IMR-90 (cell line): ENCODE results near the gene OPTC. TPM values are rescaled to one million over a fixed set of nuclear protein-coding genes. Genes with fewer than 3 reads are reported as not detected.
A peak's percentile ranks its signal among the peaks of the same experiment; 100 is the strongest.

Experiments used
- ATAC-seq: fragments of 200-7000 bp; cut with Tn5 transposase; 2 replicates; pipeline ENCODE4 v1.9.1; 2020; ENCODE audit warnings: low read depth, mild to moderate bottlenecking, moderate library complexity
- BruUV-seq: library from RNA; stranded (reverse); fragments of 400-500 nt; replicated peaks from 2 replicates; lab custom pipeline; 2021; lab: Mats Ljungman, UMichigan
- CTCF ChIA-PET: fragments of 300-600 bp; formaldehyde crosslinking; extraction: SDS; loops from one replicate; lab custom pipeline; 2021; ENCODE audit warnings: antibody characterized with exemption; lab: Yijun Ruan, JAX
- POLR2A ChIA-PET: fragments of 300-600 bp; sonication (Branson Sonifier 250); formaldehyde crosslinking; loops from one replicate; lab custom pipeline; 2022; ENCODE audit warnings: antibody characterized with exemption; ENCODE audit not compliant: unreplicated experiment; lab: Charles Lee
- DNase-seq: peaks from one replicate; pipeline ENCODE4 v3.0.0; 2013
- H2AFZ ChIP-seq: replicated peaks from 2 replicates; pipeline ENCODE3; 2013; ENCODE audit warnings: low read length, mild to moderate bottlenecking; ENCODE audit not compliant: poor library complexity
- H2AK5ac ChIP-seq: 2 replicates; pipeline ENCODE4 v1.6.1; 2013; ENCODE audit warnings: low read depth, low read length, inconsistent platforms
- H2AK9ac ChIP-seq: replicated peaks from 2 replicates; pipeline ENCODE3; 2013; ENCODE audit warnings: mild to moderate bottlenecking, low read depth, low read length, moderate library complexity; ENCODE audit not compliant: poor library complexity
- H2BK120ac ChIP-seq: 2 replicates; pipeline ENCODE4 v1.6.1; 2013; ENCODE audit warnings: low read depth, low read length, inconsistent platforms
- H2BK15ac ChIP-seq: 3 replicates; pipeline ENCODE4 v1.6.1; 2013; ENCODE audit warnings: low read depth, low read length, inconsistent platforms
- H2BK20ac ChIP-seq: 2 replicates; pipeline ENCODE4 v1.6.1; 2013; ENCODE audit warnings: low read depth, mild to moderate bottlenecking, inconsistent platforms, low read length, moderate library complexity
- H2BK5ac ChIP-seq: 2 replicates; pipeline ENCODE4 v1.6.1; 2013; ENCODE audit warnings: mild to moderate bottlenecking, low read depth, low read length, inconsistent platforms; ENCODE audit not compliant: poor library complexity, severe bottlenecking
- H3K14ac ChIP-seq: replicated peaks from 2 replicates; pipeline ENCODE4 v1.6.1; 2013; ENCODE audit warnings: low read depth, low read length, inconsistent platforms
- H3K18ac ChIP-seq: 2 replicates; pipeline ENCODE4 v1.6.1; 2013; ENCODE audit warnings: low read depth, low read length, control low read depth
- H3K23ac ChIP-seq: 2 replicates; pipeline ENCODE4 v1.6.1; 2013; ENCODE audit warnings: low read depth, low read length, inconsistent platforms
- H3K27ac ChIP-seq: 2 replicates; pipeline ENCODE4 v1.5.1; 2013; ENCODE audit warnings: mild to moderate bottlenecking, control low read depth, low read length; ENCODE audit not compliant: insufficient read depth
- H3K27me3 ChIP-seq: 2 replicates; pipeline ENCODE4 v1.6.1; 2013; ENCODE audit warnings: low read length; ENCODE audit not compliant: control insufficient read depth, insufficient read depth
- H3K36me3 ChIP-seq: 2 replicates; pipeline ENCODE4 v1.6.1; 2013; ENCODE audit warnings: low read length, mixed read lengths; ENCODE audit not compliant: control insufficient read depth, insufficient read depth
- H3K4ac ChIP-seq: 2 replicates; pipeline ENCODE4 v1.6.1; 2013; ENCODE audit warnings: low read depth, low read length, inconsistent platforms
- H3K4me1 ChIP-seq: 2 replicates; pipeline ENCODE4 v1.6.1; 2013; ENCODE audit warnings: low read length, mixed read lengths; ENCODE audit not compliant: control insufficient read depth, insufficient read depth
- H3K4me2 ChIP-seq: 2 replicates; pipeline ENCODE4 v1.6.1; 2013; ENCODE audit warnings: low read depth, mild to moderate bottlenecking, control low read depth, low read length, moderate library complexity
- H3K4me3 ChIP-seq: 2 replicates; pipeline ENCODE4 v1.5.1; 2013; ENCODE audit warnings: low read depth, mild to moderate bottlenecking, control low read depth, low read length, moderate library complexity; ENCODE audit not compliant: insufficient read depth
- H3K56ac ChIP-seq: 2 replicates; pipeline ENCODE4 v1.6.1; 2013; ENCODE audit warnings: low read length, inconsistent platforms; ENCODE audit not compliant: insufficient read depth; ENCODE audit errors: extremely low read depth
- H3K79me1 ChIP-seq, 2 experiments: 2 replicates each; pipeline ENCODE4 v1.6.1; 2013; ENCODE audit warnings: low read length in 2 of 2, inconsistent platforms in 1 of 2, low read depth in 1 of 2
- H3K9ac ChIP-seq: 2 replicates; pipeline ENCODE4 v1.6.1; 2013; ENCODE audit warnings: low read depth, low read length, control low read depth
- H3K9me1 ChIP-seq: 2 replicates; pipeline ENCODE4 v1.6.1; 2013; ENCODE audit warnings: low read length, inconsistent platforms; ENCODE audit not compliant: insufficient read depth
- H3K9me3 ChIP-seq: 2 replicates; pipeline ENCODE4 v1.6.1; 2013; ENCODE audit warnings: low read length; ENCODE audit not compliant: control insufficient read depth, insufficient read depth
- H4K20me1 ChIP-seq: 2 replicates; pipeline ENCODE4 v1.6.1; 2013; ENCODE audit warnings: low read length, inconsistent platforms; ENCODE audit not compliant: insufficient read depth
- H4K5ac ChIP-seq: 2 replicates; pipeline ENCODE4 v1.6.1; 2013; ENCODE audit warnings: mild to moderate bottlenecking, low read depth, low read length, control low read depth
- H4K8ac ChIP-seq, 2 experiments: 2 replicates each; pipeline ENCODE4 v1.6.1; 2013; ENCODE audit warnings: low read depth in 2 of 2, low read length in 2 of 2, control low read depth in 1 of 2, inconsistent platforms in 1 of 2
- H4K91ac ChIP-seq: 2 replicates; pipeline ENCODE4 v1.6.1; 2013; ENCODE audit warnings: low read depth, low read length, inconsistent platforms; ENCODE audit not compliant: insufficient read depth
- CEBPB ChIP-seq: IDR thresholded peaks from 2 replicates; pipeline ENCODE4 v1.6.1; 2012; ENCODE audit warnings: low read depth, low read length, improper control_type of control experiment
- CHD1 ChIP-seq: IDR thresholded peaks from 2 replicates; pipeline ENCODE4 v1.6.1; 2012; ENCODE audit warnings: low read depth, low read length, improper control_type of control experiment
- FOS ChIP-seq: fragments of 150-350 bp; IDR thresholded peaks from 2 replicates; pipeline ENCODE4 v1.6.1; 2016; ENCODE audit warnings: low read depth, low read length
- MXI1 ChIP-seq: IDR thresholded peaks from 2 replicates; pipeline ENCODE4 v1.6.1; 2012; ENCODE audit warnings: low read depth, mild to moderate bottlenecking, low read length, moderate library complexity, borderline replicate concordance
- NFE2L2 ChIP-seq: fragments of 150-350 bp; IDR thresholded peaks from 2 replicates; pipeline ENCODE4 v1.6.1; 2016; ENCODE audit warnings: low read depth, mild to moderate bottlenecking, low read length
- POLR2A ChIP-seq: IDR thresholded peaks from 2 replicates; pipeline ENCODE4 v1.6.1; 2012; ENCODE audit warnings: mild to moderate bottlenecking, low read depth, low read length
- SMC3 ChIP-seq: fragments of 150-350 bp; IDR thresholded peaks from 2 replicates; pipeline ENCODE4 v1.6.1; 2016; ENCODE audit warnings: low read depth, mild to moderate bottlenecking, antibody characterized with exemption, low read length, moderate library complexity
- whole genome bisulfite sequencing, 2 experiments: methylation state at CpG; one replicate each; pipeline versions ENCODE4 v1.1.5 to v1.1.7; 2013; ENCODE audit warnings: missing lambda C conversion rate in 2 of 2; ENCODE audit not compliant: insufficient read length in 1 of 2; ENCODE audit errors: extremely low coverage in 2 of 2; 5-methylcytosine and 5-hydroxymethylcytosine counted together
- dilution Hi-C: fragments of 300-500 bp; cut with HindIII; formaldehyde crosslinking; loops from one replicate; pipeline ENCODE4 v1.14.3; 2018; ENCODE audit warnings: low sequenced_read_pairs; ENCODE audit not compliant: unreplicated experiment
- in situ Hi-C: fragments of 300-500 bp; cut with MboI; formaldehyde crosslinking; loops from 3 replicates; pipeline ENCODE4 v1.14.3; 2019; ENCODE audit warnings: low sequenced_read_pairs, inconsistent platforms, mixed read lengths
- intact Hi-C: fragments of 100-400 bp; cut with micrococcal nuclease; formaldehyde crosslinking; loops from 2 replicates; pipeline ENCODE4 v1.10.0; 2022
- polyA plus RNA-seq, 3 experiments: library from polyadenylated mRNA; depleted of rRNA; stranded (reverse); fragments of >200 nt; gene quantifications; 2 replicates each; pipeline ENCODE4 v1.2.3, GENCODE V29; 2012; ENCODE audit warnings: low replicate concordance in 1 of 3
- total RNA-seq: library from RNA; depleted of rRNA; stranded (reverse); fragments of >200 nt; gene quantifications from 2 replicates; pipeline ENCODE4 v1.2.3, GENCODE V29; 2012

OPTC gene
- total and polyA plus RNA-seq, 2 of the 4 experiments (the other 2 are of a cell fraction) = not detected

DNA sequence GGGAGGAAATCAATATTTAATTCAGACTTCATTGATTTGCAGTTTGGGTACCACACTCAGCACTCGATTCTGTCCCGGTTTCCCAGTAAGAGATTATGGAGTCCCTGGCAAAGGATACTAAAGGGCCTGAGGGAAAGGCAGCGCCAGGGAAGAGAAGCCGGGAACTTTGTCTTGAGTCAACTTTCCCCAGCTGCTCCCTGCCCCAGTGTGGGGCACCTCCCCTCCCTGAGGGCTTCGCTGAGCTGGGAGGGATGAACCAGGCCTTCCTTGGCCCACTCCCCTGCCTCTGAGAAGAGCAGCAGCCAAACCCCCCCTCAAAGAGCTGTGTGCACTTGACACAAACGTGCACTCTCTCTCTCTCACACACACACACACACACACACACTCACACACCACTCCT, 32.6 kb downstream of the OPTC start:
- in situ Hi-C loops (no loop called here), intact Hi-C loops (no loop called here), dilution Hi-C loops (no loop called here)
- H3K4ac ChIP-seq = peak overlapping the region; percentile 82
- peaks cover 8% of the 10 kb centered on the region for H3K9me1 ChIP-seq
- BruUV-seq = no TSS peak
- H4K8ac ChIP-seq = peak overlapping the region; percentile 40 to 66; a peak in 2 of 4 replicates
- H3K9me3 ChIP-seq = no peaks in the 10 kb centered on the region
- no peak overlapping the region for H3K4me3 ChIP-seq
- no peaks in the 10 kb centered on the region for H4K20me1 ChIP-seq
- 0 out of 2 replicates have a peak, but pooled peaks cover 2% of the 10 kb centered on the region for H3K4me1 ChIP-seq
- POLR2A ChIA-PET = no interaction called here
- no peak overlapping the region for H3K56ac ChIP-seq
- DNase-seq (no peak), ATAC-seq (peak; percentile 42; the same call in 1 of the 2 replicates)
- CTCF ChIA-PET = no interaction called here
- H4K91ac ChIP-seq = peak overlapping the region; percentile 71; the same call in 1 of the 2 replicates
- H3K4me2 ChIP-seq = no peak overlapping the region
- no peak overlapping the region for H3K9ac ChIP-seq
- 64% methylated on average over 3 of the region's 6 CpGs; no CpG with 5 or more reads in 1 of the 2 experiments for WGBS, 2 experiments
- H3K23ac ChIP-seq = 0 out of 2 replicates have a peak overlapping the region, but pooled peaks have one; percentile 49
- H2BK5ac ChIP-seq = peak overlapping the region; percentile 74
- no peak for TF ChIP-seq FOS
- no peak for TF ChIP-seq POLR2A
- TF ChIP-seq MXI1 = no peak
- TF ChIP-seq CHD1 = no peak
- no peak for TF ChIP-seq CEBPB
- TF ChIP-seq SMC3 = no peak
- TF ChIP-seq NFE2L2 = no peak
- H3K27ac ChIP-seq = no peak overlapping the region
- H2AK5ac ChIP-seq = peak overlapping the region; percentile 96
- H3K27me3 ChIP-seq = no peaks in the 10 kb centered on the region
- no peak overlapping the region for H4K5ac ChIP-seq
- H3K14ac ChIP-seq = peak overlapping the region; percentile 66; the same call in 1 of the 2 replicates
- no peak overlapping the region for H3K18ac ChIP-seq
- peak overlapping the region; percentile 37 for H2AFZ ChIP-seq
- H2BK15ac ChIP-seq = peak overlapping the region; percentile 97; the same call in 2 of the 3 replicates
- H2AK9ac ChIP-seq = peak overlapping the region; percentile 46
- peak overlapping the region; percentile 57; the same call in 1 of the 2 replicates for H2BK120ac ChIP-seq
- no peaks in the 10 kb centered on the region for H3K36me3 ChIP-seq
- no peaks in the 10 kb centered on the region for H3K79me1 ChIP-seq
- no peak overlapping the region for H2BK20ac ChIP-seq
